Measurements from ENCODE around the gene BTNL2.

DNA sequence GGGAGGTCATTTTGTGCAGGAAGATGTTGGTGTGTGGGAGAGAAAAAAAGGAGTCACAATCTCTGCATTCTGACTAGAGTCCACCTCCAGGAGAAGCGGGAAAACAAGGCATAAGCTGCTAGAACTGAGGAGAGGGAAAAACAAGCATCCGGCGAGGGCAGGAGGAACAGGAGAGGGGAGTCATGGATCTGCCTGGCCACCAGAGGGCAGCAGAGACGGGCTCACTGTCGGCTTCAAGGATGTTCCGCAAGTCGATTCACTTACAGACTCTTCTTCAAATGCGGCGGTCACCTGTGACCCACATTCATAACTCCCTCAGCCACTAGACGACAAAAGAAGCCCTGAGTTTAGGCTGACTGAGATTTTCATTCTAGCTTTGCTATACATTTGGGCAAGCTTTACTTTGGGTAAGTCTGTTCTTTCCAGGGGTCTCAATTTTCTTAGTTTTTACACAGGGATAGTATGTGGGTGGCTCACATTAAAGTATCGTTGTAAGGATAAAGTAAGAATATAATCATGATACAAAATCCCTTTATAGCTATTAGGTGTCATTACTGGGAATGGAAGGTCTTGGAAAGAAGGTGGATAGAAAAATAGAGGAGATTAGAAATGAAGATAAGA lies 6.6 kb upstream of the BTNL2 start:
- TF ChIP-seq CTCF (IDR thresholded peaks at IDR 0.05) (peak; percentile 91 to 92), POLR2A (IDR thresholded peaks at IDR 0.05) (no peak), POLR2AphosphoS5 (IDR thresholded peaks at IDR 0.05) (no peak)
